Mononuclear cell (primary cell): ENCODE measurements around the gene SPEF1. TPM values are rescaled to one million over a fixed set of nuclear protein-coding genes. Genes with fewer than 3 reads are reported as not detected.

Experiments
- H3K27me3 ChIP-seq: 2 replicates; pipeline ENCODE4 v1.6.0; 2011; ENCODE audit warnings: low read length, control low read depth; ENCODE audit not compliant: insufficient read depth
- H3K4me1 ChIP-seq: 2 replicates; pipeline ENCODE4 v1.5.1; 2011; ENCODE audit warnings: mild to moderate bottlenecking, low read length, control low read depth; ENCODE audit not compliant: insufficient read depth
- H3K4me3 ChIP-seq: 2 replicates; pipeline ENCODE4 v1.5.1; 2011; ENCODE audit warnings: mild to moderate bottlenecking, low read length, moderate library complexity
- H3K9me3 ChIP-seq: 2 replicates; pipeline ENCODE4 v1.5.1; 2011; ENCODE audit warnings: low read depth, mild to moderate bottlenecking, control low read depth, low read length
- total RNA-seq: library from RNA; depleted of rRNA; stranded (reverse); fragments of >200 nt; gene quantifications from one replicate; pipeline ENCODE4 v1.2.3, GENCODE V29; 2012

The SPEF1 gene
- total RNA-seq, 1 donor = not detected

- no peaks in the 10 kb centered on the region for H3K4me1 ChIP-seq
- H3K27me3 ChIP-seq = peaks cover 23% of the 10 kb centered on the region
- H3K9me3 ChIP-seq = no peaks in the 10 kb centered on the region
These were observed 51.3 kb downstream of the SPEF1 start for GRCh38 chr20:3729811-3730540.

GRCh38 chr20:3729378-3729777, 51.9 kb downstream of the SPEF1 start:
- H3K4me1 ChIP-seq = no peaks in the 10 kb centered on the region
- H3K4me3 ChIP-seq = no peak overlapping the region
- peaks cover 23% of the 10 kb centered on the region for H3K27me3 ChIP-seq
- no peaks in the 10 kb centered on the region for H3K9me3 ChIP-seq

More at GRCh38 chr20:3729811-3730540, 51.3 kb downstream of the SPEF1 start:
- H3K4me3 ChIP-seq = no peak overlapping the region

DNA sequence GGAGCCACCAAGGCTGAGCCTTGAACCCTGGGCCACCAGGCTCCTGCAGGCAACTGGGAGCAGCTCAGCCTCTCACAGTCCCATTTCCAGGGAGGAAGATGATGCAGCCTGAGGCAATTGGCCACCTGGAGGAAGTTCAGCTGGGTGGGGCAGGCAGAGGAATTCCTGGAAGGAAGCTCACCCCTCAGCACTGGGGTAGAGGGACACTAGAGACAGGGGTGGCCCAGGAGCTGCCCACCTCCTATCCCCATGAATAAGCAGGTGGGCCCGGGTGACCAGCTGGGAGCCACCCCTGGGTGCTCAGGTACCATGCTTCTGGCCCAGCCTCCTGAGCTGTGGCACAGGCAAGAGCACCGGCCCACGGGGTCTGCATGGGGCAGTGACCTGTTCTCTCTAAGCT, 52.4 kb downstream of the SPEF1 start:
- Histone ChIP-seq H3K4me3 (no peak overlapping the region), H3K9me3 (no peaks in the 10 kb centered on the region), H3K4me1 (no peaks in the 10 kb centered on the region), H3K27me3 (peaks cover 23% of the 10 kb centered on the region)

DNA sequence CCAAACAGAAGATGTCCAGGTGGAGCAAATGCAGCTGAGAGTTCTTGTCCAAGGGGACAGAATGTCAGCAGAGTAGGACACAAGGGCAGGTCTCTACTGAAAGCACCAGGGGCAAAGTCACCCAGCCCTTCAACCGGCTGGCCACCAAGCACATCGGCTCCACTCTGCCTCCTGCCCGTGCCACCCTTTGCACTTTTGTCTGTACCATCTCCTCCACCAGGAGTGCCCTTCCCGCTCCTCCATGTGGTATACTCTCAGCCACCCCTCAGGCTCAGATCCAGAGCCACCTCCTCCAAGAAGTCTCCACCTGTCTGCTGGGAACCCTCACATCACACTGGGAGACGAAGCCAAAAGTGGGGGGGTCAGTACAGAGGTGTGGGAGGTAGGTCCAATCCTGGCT, 52.9 kb downstream of the SPEF1 start:
- H3K4me3 ChIP-seq = no peak overlapping the region
- H3K4me1 ChIP-seq = no peaks in the 10 kb centered on the region
- H3K9me3 ChIP-seq = no peaks in the 10 kb centered on the region
- H3K27me3 ChIP-seq = peaks cover 20% of the 10 kb centered on the region

Other genes starting within 250 kb of the SPEF1 start
- not detected for gene GFRA4, start 118.0 kb downstream of the SPEF1 start, total RNA-seq
- gene ADAM33, start 99.4 kb downstream of the SPEF1 start, total RNA-seq = under 0.01 TPM
- gene SIGLEC1, start 68.8 kb downstream of the SPEF1 start, total RNA-seq = 0.73 TPM
- gene HSPA12B, start 48.8 kb downstream of the SPEF1 start, total RNA-seq = not detected
- gene ADISSP, start 13.7 kb downstream of the SPEF1 start, total RNA-seq = 15.5 TPM
- gene CENPB, start 5.3 kb upstream of the SPEF1 start, total RNA-seq = 45.5 TPM
- 25.2 TPM for gene CDC25B, start 14.9 kb upstream of the SPEF1 start, total RNA-seq
- 3.9 TPM for gene AP5S1, start 39.1 kb upstream of the SPEF1 start, total RNA-seq
- gene MAVS, start 65.4 kb upstream of the SPEF1 start, total RNA-seq = 6.0 TPM
- gene PANK2, start 107.9 kb upstream of the SPEF1 start, total RNA-seq = 77.3 TPM
- 8.8 TPM for gene RNF24, start 234.1 kb upstream of the SPEF1 start, total RNA-seq